ENCODE data around the gene PHOSPHO2.
"Not testable (repeated sequence)": the region's sequence is repeated elsewhere in the genome, so short reads cannot be mapped to it uniquely, and the experiment has no call there.

Gene PHOSPHO2

GRCh38 chr2:169683425-169684134 lies 10.7 kb upstream of the PHOSPHO2 start:
- FAIRE-seq (no peak), DNase-seq (ENCODE audit: insufficient read length, low spot score) (no peak)

DNA sequence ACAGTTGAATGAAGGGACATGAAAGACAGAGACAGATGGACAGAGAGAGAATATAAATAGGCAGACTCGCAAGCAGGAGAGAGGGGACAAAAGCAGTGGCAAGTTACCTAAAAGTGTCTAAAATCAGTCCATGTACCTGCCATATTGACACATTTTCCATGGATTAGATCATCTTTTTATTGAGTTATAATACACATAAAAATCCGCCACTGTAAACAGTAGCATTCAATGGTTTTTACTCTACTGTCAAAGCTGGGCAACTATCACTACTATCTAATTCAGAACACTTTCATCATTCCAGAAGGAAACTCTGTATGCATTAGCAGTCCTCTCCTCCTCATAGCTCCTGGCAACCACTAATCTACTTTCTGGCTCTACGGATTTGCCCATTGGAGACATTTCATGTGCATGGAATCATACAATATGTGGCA lies 10.1 kb upstream of the PHOSPHO2 start:
- DNase-seq (ENCODE audit: insufficient read length, low spot score): no peak
- FAIRE-seq: no peak

DNA sequence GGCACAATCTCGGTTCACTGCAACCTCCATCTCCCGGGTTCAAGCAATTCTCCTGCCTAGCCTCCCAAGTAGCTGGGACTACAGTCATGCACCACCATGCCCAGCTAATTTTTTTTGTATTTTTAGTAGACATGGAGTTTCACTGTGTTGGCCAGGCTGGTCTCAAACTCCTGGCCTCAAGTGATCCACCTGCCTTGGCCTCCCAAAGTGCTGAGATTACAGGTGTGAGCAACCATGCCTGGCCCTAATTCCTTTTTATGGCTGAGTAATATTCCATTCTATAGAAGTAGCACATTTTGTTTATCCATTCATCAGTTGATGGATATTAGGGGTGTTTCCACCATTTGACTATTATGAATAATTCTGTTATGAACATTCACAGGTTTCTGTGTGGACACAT lies 9.6 kb upstream of the PHOSPHO2 start:
- FAIRE-seq; DNase-seq (ENCODE audit: insufficient read length, low spot score): not testable (repeated sequence)

GRCh38 chr2:169686825-169687224 lies 7.4 kb upstream of the PHOSPHO2 start:
- DNase-seq (ENCODE audit: insufficient read length, low spot score); FAIRE-seq: not testable (repeated sequence)

DNA sequence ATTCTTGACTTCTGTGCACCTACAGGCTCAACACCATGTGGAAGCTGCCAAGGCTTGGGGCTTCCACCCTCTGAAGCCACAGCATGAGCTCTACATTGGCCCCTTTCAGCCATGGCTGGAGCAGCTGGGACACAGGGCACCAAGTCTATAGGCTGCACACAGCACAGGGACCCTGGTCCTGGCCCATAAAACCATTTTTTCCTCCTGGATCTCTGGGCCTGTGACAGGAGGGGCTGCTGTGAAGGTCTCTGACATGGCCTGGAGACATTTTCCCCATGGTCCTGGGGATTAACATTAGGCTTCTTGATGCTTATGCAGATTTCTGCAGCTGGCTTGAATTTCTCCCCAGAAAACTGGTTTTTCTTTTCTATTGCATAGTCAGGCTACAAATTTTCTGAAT lies 6.3 kb upstream of the PHOSPHO2 start:
- FAIRE-seq; DNase-seq (ENCODE audit: insufficient read length, low spot score): not testable (repeated sequence)

DNA sequence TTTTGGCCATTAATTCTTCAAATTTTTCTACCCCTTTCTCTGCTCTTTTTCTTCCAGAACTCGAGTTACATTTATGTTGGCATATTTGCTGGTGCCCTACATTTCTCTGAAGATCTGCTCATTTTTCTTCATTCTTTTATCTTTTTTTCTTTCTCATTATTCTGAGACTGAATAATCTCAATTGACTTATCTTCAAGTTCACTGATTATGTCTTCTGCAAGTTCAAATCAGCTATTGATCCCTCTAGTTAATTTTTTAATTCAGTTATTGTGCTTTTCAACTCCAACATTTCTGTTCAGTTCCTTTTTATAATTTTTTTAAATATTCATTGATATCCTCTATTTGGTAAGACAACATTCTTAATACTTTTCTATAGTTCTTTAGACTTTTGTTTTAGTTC lies 3.3 kb upstream of the PHOSPHO2 start:
- DNase-seq (ENCODE audit: insufficient read length, low spot score) (no peak), FAIRE-seq (no peak)

GRCh38 chr2:169692718-169693117 lies 1.6 kb upstream of the PHOSPHO2 start:
- FAIRE-seq (no peak), DNase-seq (ENCODE audit: insufficient read length, low spot score) (no peak)

DNA sequence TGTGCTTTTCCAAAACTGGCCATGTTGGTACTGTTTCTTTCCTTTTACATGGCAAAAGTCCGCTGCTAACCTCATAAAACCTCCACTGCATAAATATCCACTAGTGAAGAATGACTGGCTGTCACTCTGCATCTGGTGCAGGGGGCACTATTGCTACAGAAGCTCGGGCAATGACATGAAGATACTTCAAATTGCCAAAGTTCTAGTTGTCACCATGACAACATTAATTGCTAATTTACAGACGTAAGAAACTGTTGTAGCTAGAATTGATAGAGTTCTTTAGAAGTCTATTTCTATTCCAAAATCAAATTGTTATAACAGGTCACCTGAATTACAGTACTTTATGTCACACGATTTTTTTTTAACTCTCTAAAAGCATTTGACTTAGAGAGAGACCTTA lies 909 bp upstream of the PHOSPHO2 start:
- no peak for FAIRE-seq
- no peak for DNase-seq (ENCODE audit: insufficient read length, low spot score)

- DNase-seq (ENCODE audit: insufficient read length, low spot score) (no peak), FAIRE-seq (no peak)
Measured at GRCh38 chr2:169694894-169695260, 608 bp downstream of the PHOSPHO2 start.

GRCh38 chr2:169696381-169696780 lies 2.1 kb downstream of the PHOSPHO2 start:
- FAIRE-seq: no peak
- no peak for DNase-seq (ENCODE audit: insufficient read length, low spot score)

GRCh38 chr2:169699173-169699572 lies 4.9 kb downstream of the PHOSPHO2 start:
- FAIRE-seq; DNase-seq (ENCODE audit: insufficient read length, low spot score): not testable (repeated sequence)

GRCh38 chr2:169702996-169703395 lies 8.7 kb downstream of the PHOSPHO2 start:
- FAIRE-seq (no peak), DNase-seq (ENCODE audit: insufficient read length, low spot score) (no peak)

DNA sequence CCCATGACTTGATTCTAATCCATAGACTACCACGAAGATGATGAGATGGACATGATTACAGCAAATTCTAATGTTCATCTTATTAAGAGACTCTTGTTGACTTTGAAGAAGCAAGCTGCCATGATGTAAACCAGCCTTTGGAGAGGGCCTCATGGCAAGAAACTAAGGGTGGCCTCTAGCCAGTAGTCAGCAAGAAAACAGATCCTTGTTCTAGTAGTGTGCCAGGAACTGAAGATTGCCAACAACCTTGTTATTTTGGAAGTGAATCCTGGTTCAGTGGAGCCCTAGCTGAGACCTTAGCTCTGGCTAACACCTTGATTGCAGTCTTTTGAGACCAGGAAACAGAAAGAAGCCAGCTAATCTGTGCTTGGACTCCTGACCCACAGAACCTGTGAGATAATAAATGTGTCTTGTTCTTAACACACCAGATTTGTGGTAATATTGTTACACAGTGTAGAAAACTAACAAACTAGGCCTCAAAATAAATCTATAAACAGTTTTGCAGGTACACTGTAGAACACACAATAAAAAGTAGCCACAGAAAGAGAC lies 10.0 kb downstream of the PHOSPHO2 start:
- no peak for DNase-seq (ENCODE audit: insufficient read length, low spot score)
- no peak for FAIRE-seq

GRCh38 chr2:169705927-169706326 lies 11.7 kb downstream of the PHOSPHO2 start:
- FAIRE-seq: no peak
- DNase-seq (ENCODE audit: insufficient read length, low spot score): no peak

- no peak for DNase-seq (ENCODE audit: insufficient read length, low spot score)
- FAIRE-seq: no peak
Measured at GRCh38 chr2:169707626-169708025, 13.4 kb downstream of the PHOSPHO2 start.

DNA sequence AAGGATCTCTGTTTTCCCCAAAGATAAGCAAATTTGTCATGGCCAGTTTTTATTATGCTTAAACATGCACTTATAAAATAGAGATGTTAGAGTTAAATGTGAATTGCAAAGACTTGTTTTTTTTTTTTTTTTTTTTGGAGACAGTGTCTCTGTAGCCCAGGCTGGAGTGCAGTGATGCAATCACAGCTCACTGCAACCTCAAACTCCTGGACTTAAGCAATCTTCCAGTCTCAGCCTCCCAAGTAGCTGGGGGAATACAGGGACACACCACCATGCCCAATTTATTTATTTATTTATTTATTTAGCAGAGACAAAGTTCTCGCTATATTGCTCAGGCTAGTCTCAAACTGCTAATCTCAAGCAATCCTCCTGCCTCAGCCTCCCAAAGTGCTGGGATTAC lies 15.1 kb downstream of the PHOSPHO2 start:
- FAIRE-seq: no peak
- DNase-seq (ENCODE audit: insufficient read length, low spot score): no peak

GRCh38 chr2:169709981-169710380 lies 15.7 kb downstream of the PHOSPHO2 start:
- DNase-seq (ENCODE audit: insufficient read length, low spot score) (no peak), FAIRE-seq (no peak)

GRCh38 chr2:169711751-169712509 lies 17.7 kb downstream of the PHOSPHO2 start:
- FAIRE-seq (no peak), DNase-seq (ENCODE audit: insufficient read length, low spot score) (no peak)

DNA sequence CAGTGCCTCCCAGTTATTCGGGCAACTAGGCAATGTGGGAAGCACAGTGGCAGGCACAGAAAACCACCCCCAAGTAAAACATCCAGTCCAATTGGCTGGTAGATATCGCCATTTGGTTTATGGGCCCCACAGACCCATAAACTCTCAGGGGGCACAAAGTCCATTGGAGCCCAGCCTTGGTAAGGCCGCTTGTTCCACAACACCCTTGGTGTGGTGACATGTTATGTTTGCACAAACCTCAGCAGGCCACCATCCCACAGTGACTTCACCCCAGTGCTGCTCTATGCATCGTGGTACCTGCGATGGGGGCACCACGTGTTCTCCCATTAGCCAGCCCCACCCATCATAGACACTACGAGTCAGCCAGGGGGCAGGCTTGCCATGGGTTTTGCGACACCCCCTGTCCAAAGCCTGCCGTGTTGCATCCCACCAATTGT lies 18.5 kb downstream of the PHOSPHO2 start:
- no peak for DNase-seq (ENCODE audit: insufficient read length, low spot score)
- FAIRE-seq: no peak

DNA sequence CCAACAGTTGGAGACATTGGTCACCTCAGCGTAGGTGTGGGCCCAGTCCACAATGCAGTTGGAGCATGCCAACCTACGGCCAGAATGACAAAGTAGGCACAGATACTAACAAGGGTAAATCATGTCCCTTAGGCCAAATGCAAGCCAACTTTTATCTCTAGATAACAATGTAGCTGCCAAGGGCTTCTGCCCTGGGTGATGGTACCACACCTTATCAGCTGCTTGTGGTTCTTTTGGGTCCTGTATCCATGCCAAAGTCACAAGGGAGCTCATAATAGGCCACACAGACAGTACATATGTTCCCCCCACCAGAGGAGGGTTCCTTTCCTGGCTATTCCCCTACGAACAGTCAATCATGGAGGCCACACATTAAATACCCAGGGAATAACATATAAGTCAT lies 19.1 kb downstream of the PHOSPHO2 start:
- FAIRE-seq (no peak), DNase-seq (ENCODE audit: insufficient read length, low spot score) (no peak)

GRCh38 chr2:169714699-169715098 lies 20.4 kb downstream of the PHOSPHO2 start:
- FAIRE-seq: no peak
- no peak for DNase-seq (ENCODE audit: insufficient read length, low spot score)
